ENCODE results near the gene CACNG8.
"Not testable (repeated sequence)": the region's sequence is repeated elsewhere in the genome, so short reads cannot be mapped to it uniquely, and the experiment has no call there.

CACNG8 gene

DNA sequence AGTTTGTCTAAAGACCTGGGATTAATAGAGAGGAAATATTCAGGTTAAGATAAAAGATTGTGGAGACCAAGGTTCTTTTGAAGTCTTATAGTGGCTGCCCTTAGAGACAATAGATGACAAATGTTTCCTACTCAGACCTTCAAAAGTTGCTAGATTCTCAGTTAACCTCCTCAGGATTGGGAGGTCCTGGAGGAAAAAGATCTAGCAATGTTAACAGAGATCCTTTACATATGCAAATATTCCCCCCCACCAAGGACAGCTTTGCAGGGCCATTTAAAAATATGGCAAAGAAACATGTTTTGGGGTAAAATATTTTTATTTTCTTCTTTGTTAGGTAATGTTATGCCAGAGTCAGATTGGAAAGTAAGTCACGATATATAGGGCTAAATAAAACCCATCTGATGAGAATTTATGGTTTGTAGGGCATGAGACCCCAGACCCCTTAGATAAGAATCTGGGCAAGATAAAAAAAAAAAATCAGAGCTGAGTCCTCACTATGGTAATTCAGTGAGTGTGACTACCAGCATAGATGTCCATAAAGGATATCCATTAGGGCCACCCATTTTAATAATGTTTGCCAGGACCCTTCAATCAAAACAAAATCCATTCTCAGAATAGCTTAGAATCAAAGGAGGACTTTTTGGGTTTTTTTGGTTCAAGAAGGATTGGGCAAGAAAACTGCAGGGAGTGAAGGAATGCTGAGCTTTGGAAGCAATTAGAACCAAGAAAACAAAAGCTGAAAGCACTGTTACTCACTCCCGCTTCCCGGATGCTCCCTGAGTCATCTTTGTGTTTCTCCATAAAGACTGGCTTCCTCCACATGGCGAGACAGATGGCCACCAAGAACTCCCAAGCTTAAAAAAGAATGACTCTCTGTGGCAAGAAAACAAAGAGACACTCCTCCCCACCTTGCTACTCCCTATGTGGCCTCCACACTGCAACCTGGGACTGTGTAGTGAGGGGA is 72.8 kb downstream of the CACNG8 start:
- Histone ChIP-seq H3K27ac (ENCODE audit: low read depth, low read length) (peak overlapping the region; percentile 98), H3K36me3 (ENCODE audit: control insufficient read depth, insufficient read depth, low read length) (no peaks in the 10 kb centered on the region), H3K27me3 (ENCODE audit: control insufficient read depth, insufficient read depth, low read length) (no peaks in the 10 kb centered on the region), H3K9ac (ENCODE audit: low read depth, low read length) (no peak overlapping the region), H3K4me3 (ENCODE audit: low read depth, low read length) (no peak overlapping the region), H3K4me1 (ENCODE audit: control insufficient read depth, insufficient read depth, low read length) (peaks cover 12% of the 10 kb centered on the region; the same call in 1 of the 2 replicates), H3K9me3 (ENCODE audit: control insufficient read depth, insufficient read depth, low read length) (no peaks in the 10 kb centered on the region)

DNA sequence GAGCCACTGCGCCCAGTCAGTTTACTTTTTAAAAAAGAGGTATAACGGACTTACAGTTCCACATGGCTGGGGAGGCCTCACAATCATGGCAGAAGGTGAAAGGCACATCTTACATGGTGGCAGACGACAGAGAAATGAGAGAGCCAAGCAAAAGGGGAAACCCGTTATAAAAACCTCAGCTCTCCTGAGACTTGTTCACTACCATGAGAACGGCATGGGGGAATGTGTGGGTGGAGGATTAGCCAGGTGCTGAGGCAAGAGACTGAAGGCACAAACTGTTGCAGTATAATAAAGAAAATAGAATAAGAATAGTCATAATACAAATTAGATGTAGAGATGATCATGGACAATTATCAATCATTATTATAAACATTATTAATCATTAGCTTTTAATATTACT is 73.8 kb downstream of the CACNG8 start:
- Histone ChIP-seq H3K27ac (ENCODE audit: low read depth, low read length) (peak overlapping the region; percentile 98), H3K4me1 (ENCODE audit: control insufficient read depth, insufficient read depth, low read length) (peaks cover 12% of the 10 kb centered on the region; the same call in 1 of the 2 replicates)
- not testable (repeated sequence) for H3K36me3 ChIP-seq (ENCODE audit: control insufficient read depth, insufficient read depth, low read length); H3K4me3 ChIP-seq (ENCODE audit: low read depth, low read length); H3K9me3 ChIP-seq (ENCODE audit: control insufficient read depth, insufficient read depth, low read length); H3K27me3 ChIP-seq (ENCODE audit: control insufficient read depth, insufficient read depth, low read length); H3K9ac ChIP-seq (ENCODE audit: low read depth, low read length)

Data from HUES48 (cell line).